ENCODE results near the gene PRKACB. TPM values are rescaled to one million over a fixed set of nuclear protein-coding genes. Genes with fewer than 3 reads are reported as not detected.

Gene PRKACB
- total RNA-seq (ENCODE audit: low replicate concordance), result 5.4 and 11.6 TPM in 2 replicates

DNA sequence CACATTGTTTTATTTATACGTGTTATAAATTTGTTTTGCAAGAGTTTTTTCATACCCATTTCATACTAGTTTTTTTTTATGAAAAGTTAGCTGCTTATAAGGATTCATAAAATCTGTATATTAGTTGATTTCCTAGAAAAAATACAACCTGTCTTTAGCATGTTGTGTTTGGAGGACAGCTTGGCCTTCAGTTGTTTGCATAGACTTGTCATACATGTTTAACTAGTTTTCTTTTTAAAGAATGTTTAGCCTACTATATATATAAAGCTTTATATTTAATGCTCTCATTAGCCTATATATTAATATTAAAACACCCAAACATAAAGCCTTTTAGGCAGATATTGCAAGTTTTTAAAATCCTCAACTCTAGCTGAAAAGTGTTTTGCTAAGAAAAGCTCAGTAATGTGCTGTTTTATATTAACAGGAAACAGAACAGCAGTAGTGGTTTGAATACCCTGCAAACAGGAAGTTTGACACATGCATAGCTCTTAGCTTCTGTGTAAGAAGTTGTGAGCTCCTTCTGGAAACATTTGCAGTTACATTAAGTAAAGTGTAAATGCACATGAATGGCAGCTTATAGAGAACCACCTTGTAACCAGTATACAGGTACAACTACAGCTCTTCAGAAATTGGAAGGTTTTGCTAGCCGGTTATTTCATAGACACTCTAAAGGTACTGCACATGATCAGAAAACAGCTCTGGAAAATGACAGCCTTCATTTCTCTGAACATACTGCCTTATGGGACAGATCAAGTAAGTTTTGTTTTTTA is at the start of gene PRKACB:
PRKACB (plus strand) TSS at position 476 of the 770 bp plus-strand sequence; CDS start at position 567, 91 bp downstream.

Other genes with a start within 250 kb of the PRKACB start
- gene TTLL7, start 145.1 kb upstream of the PRKACB start, total RNA-seq (ENCODE audit: low replicate concordance), result 3.2 and 8.7 TPM in 2 replicates
- 0.12 and 0.83 TPM in 2 replicates for gene SAMD13, start 157.4 kb downstream of the PRKACB start, total RNA-seq (ENCODE audit: low replicate concordance)